ENCODE data around the gene PHLPP1.

Gene PHLPP1

DNA sequence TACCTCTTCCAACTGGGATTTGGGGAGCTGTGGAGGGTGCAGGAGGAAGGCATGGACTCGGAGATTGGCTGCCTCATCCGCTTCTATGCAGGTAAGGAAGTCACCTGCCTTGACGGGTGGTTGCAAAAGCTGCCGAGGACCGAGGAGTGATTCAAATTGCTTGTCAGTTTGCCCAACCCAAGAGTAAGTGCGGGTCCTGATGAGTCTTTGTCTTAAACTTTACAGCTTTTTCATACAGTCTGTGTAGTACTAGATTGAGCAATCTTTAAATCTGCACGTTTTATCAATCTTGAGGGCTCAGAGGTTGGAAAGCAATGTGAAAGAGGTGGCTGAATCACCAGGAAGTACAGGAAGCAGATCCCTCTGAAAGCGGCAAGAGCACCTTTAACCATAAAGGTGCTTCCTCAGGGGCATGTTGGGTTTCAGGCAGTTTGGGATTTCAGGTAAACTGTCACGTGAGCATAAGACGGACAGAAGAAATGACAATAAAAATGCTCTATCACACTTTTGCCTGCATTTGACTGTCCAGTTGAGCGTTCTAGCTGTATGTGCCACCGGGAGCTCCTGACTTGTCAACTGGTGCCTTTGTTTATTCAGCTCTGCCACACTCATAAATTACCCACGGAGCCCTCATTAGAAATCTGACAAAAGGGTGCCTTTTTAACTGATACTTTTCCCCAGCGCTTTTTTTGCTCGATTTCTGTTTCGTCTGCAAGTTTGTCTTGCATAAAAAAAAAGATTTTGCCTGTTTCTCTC is 2.0 kb downstream of the PHLPP1 start:
- H3K27me3 ChIP-seq (ENCODE audit: control insufficient read depth, insufficient read depth, low read length) = no peaks in the 10 kb centered on the region
- peak overlapping the region; percentile 60 for H3K4me2 ChIP-seq (ENCODE audit: low read length)
- no peaks in the 10 kb centered on the region for H3K9me3 ChIP-seq (ENCODE audit: control insufficient read depth, low read length)
- peaks cover 4% of the 10 kb centered on the region for H3K79me2 ChIP-seq
- peaks cover 17% of the 10 kb centered on the region for H3K4me1 ChIP-seq
- H2AFZ ChIP-seq = peak overlapping the region; percentile 82
- H3K36me3 ChIP-seq (ENCODE audit: control insufficient read depth, insufficient read depth, low read length) = no peaks in the 10 kb centered on the region
- peak overlapping the region; percentile 61 for H3K4me3 ChIP-seq (ENCODE audit: low read depth, low read length)
- H3K27ac ChIP-seq = peak overlapping the region; percentile 68
- H3K9ac ChIP-seq = no peak overlapping the region
- no peak for TF ChIP-seq CTCF (IDR thresholded peaks at IDR 0.05)

GRCh38 chr18:62717925-62718800 is 2.8 kb downstream of the PHLPP1 start:
- Histone ChIP-seq H3K4me1 (peaks cover 17% of the 10 kb centered on the region), H3K9ac (no peak overlapping the region), H3K27ac (peak overlapping the region; percentile 68), H3K79me2 (peaks cover 4% of the 10 kb centered on the region), H3K4me3 (ENCODE audit: low read depth, low read length) (peak overlapping the region; percentile 61), H3K4me2 (ENCODE audit: low read length) (peak overlapping the region; percentile 60), H3K27me3 (ENCODE audit: control insufficient read depth, insufficient read depth, low read length) (no peaks in the 10 kb centered on the region), H3K9me3 (ENCODE audit: control insufficient read depth, low read length) (no peaks in the 10 kb centered on the region), H2AFZ (peak overlapping the region; percentile 82), H3K36me3 (ENCODE audit: control insufficient read depth, insufficient read depth, low read length) (no peaks in the 10 kb centered on the region)
- TF ChIP-seq CTCF (IDR thresholded peaks at IDR 0.05) = no peak

- no peak for TF ChIP-seq CTCF (IDR thresholded peaks at IDR 0.05)
- no peaks in the 10 kb centered on the region for H3K36me3 ChIP-seq (ENCODE audit: control insufficient read depth, insufficient read depth, low read length)
- H3K4me1 ChIP-seq = peaks cover 13% of the 10 kb centered on the region
- no peak overlapping the region for H2AFZ ChIP-seq
- H3K9me3 ChIP-seq (ENCODE audit: control insufficient read depth, low read length) = no peaks in the 10 kb centered on the region
- H3K27ac ChIP-seq = no peak overlapping the region
- no peak overlapping the region for H3K4me3 ChIP-seq (ENCODE audit: low read depth, low read length)
- peaks cover 13% of the 10 kb centered on the region for H3K79me2 ChIP-seq
- H3K27me3 ChIP-seq (ENCODE audit: control insufficient read depth, insufficient read depth, low read length) = no peaks in the 10 kb centered on the region
- no peak overlapping the region for H3K4me2 ChIP-seq (ENCODE audit: low read length)
- H3K9ac ChIP-seq = no peak overlapping the region
Measured at GRCh38 chr18:62720048-62720447, 4.7 kb downstream of the PHLPP1 start.

- Histone ChIP-seq H3K79me2 (peaks cover 13% of the 10 kb centered on the region), H3K9ac (no peak overlapping the region), H3K9me3 (ENCODE audit: control insufficient read depth, low read length) (no peaks in the 10 kb centered on the region), H3K27me3 (ENCODE audit: control insufficient read depth, insufficient read depth, low read length) (no peaks in the 10 kb centered on the region), H2AFZ (no peak overlapping the region), H3K4me1 (peaks cover 13% of the 10 kb centered on the region), H3K4me3 (ENCODE audit: low read depth, low read length) (no peak overlapping the region), H3K36me3 (ENCODE audit: control insufficient read depth, insufficient read depth, low read length) (no peaks in the 10 kb centered on the region), H3K4me2 (ENCODE audit: low read length) (no peak overlapping the region), H3K27ac (no peak overlapping the region)
- TF ChIP-seq CTCF (IDR thresholded peaks at IDR 0.05) = no peak
Measured at GRCh38 chr18:62720766-62721613, 5.6 kb downstream of the PHLPP1 start.
